Hematopoietic multipotent progenitor cell treated with erythropoietin and hydrocortisone succinate and interleukin-3 and kit ligand, for 4 days (in vitro differentiated cells): Measurements from ENCODE around the gene PRR12.

Experiments
- DNase-seq: peaks from one replicate; pipeline ENCODE4 v3.0.0-alpha.2; 2015

Gene PRR12

DNA sequence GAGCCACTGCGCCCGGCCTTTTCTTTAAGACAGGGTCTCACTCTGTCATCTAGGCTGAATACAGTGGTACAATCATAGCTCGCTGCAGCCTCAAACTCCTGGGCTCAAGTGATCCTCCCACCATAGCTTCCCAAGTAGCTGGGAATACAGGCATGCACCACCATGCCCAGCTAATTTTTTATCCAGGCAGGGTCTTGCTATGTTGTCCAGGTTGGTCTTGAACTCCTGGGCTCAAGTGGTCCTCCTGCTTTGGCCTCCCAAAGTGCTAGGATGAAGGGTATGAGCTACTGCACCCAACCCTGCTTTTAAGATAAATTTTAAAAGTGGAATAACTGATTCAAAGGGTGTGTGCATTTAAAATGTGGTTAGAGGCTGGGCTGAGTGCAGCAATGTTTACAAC, 24.7 kb upstream of the PRR12 start:
- DNase-seq, result no peak

DNA sequence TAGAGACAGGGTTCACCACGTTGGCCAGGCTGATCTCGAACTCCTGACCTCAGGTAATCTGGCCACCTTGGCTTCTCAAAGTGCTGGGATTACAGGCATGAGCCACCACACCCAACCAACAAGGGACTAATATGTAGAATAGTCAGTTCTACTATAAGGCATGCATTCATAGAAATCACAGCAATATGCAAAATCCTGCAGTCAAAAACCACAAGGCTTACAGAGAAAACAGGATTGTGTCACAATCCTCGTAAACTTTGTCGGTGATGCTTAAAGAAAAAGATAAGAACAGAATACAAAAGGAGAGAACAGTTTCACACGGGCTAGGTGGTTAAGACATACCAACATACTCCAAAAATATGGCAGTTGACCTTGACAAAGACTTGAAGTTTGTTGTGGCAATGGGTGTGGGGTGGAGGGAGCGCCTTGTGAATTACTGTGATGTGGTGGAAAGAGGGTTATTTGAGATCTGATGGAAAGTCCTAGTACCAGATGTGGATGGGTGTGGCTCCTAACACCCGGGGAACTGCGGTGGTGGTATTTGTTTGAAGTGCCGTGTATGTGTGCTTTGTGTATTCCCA, 23.0 kb upstream of the PRR12 start:
- peak; percentile 77 for DNase-seq

DNA sequence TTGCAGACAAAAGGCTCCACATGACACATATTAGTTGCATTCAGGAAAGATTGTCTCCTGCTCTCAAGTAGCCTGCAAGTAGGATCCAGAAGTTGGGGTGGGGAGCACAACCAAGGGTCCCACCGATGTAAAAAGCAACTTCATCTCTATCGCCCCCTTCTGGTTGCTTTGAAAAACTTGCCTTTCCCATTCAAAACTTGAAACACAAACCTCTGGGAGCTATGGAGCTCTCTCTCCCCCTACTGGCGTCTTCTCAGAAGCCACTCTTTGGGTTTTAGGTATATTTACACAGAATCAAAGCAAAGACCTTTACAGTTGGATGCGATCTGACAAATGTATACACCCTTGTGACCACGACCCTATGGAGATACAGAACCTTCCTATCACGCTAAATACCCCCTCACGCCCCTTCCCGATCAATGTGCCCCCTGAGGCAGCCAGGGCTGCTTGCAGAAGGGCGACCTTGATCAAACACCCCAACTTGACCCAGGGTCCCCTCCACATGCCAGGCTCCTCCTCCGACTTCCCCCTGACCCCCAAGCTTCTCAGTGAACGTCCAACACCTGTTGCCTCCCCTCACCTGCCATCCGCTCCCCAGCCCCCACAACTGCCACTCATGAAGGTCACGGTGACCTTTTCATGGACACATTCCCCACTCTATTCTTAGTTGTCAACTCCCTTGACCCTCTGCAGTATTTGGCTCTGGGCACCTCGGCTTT, 20.7 kb upstream of the PRR12 start:
- DNase-seq, result peak; percentile 95

GRCh38 chr19:49570997-49571676, 19.8 kb upstream of the PRR12 start:
- peak; percentile 64 for DNase-seq

DNA sequence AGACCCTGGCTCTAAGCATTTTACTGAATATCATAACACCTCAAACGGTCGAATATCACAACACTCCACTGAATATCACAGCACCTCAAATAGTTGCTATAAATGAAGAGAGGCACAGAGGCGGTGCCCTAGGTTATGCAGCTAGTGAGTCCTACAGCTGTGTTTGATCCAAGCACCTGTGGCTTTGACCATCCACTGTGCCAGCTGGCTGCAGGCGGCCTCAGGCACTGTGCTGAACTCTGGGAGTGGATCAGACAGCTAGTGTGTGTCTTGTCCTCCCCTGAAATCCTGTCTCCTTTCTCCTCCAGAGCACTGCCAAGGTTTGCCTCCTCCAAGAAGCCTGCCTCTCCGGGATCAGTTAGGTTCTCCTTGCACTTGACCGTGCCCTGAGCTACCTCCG, 18.0 kb upstream of the PRR12 start:
- DNase-seq, result no peak

- DNase-seq, result no peak
These were observed 17.6 kb upstream of the PRR12 start for GRCh38 chr19:49573425-49573824.

- peak; percentile 35 for DNase-seq
These were observed 16.7 kb upstream of the PRR12 start for GRCh38 chr19:49574206-49574755.

DNA sequence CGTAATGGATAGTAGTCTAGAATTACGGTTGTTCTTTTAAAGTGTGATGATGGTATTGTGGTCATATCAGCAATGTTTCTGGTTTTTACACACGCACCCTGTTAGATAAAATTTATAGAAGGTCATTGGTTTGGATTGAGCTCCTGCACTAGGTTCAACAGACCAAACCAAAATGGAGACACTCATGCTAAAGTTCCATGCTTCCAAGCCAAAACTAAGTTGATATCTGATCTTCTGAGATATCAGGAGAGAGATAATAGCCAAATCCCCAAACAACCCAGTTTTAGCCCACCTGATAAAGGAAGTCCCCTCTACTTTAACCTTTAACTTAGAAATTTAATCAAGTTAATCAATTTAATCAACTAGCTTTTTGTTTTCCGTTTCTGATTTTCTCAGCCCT, 11.8 kb upstream of the PRR12 start:
- DNase-seq, result peak; percentile 22

DNA sequence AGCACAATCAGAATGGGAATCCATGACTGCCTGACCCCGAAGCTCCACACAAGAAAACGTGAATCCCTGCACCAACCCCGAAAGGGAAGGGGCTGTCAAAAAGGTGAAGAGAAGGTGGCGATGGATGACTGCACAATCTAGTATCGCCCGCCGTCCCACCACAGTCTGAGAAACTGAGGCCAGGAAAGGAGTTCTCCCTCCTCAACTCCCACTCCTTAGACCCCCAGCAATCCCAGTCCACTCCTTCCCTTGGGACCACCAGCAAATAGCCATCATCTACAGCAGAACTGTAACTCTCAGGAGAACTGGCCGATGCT, 11.1 kb upstream of the PRR12 start:
- DNase-seq, result no peak

DNA sequence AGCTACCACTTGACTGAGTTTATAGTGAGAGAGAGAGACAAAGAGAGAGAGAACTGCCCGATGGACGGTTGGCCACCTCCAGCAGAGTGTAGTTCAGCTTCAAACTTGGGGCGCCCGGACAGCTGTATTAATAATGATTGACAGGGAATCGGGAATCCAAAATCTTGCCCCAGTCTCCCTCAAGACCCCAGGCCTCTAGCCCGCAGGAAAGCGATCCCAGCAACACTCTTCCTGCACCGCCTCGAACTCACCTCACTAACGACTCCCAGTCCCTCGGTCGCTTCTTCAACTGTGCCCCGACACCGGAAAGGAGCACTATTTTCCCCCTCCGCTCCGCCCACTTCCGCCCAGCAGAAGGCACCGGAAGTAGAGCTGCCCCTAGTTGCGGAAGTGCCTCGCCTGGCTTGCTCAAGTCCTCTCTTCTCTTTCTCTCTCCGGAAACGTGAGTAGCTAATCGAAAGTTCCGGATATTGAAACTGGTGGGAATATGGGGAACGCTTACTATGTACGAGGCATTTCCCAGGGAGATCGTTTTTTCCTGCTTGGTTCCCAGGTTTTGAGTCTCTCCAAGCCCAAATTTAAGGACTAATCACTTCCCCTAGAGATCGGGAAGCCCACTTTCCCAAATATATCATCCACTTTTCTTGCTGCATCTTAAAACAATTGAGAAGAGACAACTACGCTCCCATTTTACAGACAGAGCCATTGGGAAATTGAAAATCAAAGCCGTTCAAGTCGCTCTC, 10.5 kb upstream of the PRR12 start, which contains the start of gene NOSIP:
Gene NOSIP, minus strand, starts transcription at position 293 of the 743 bp plus-strand sequence. CDS start 19,865 bp downstream, outside the sequence.
- peak; percentile 99 for DNase-seq

GRCh38 chr19:49581007-49581508, 9.9 kb upstream of the PRR12 start, which contains the start of gene PRRG2:
TSS of gene PRRG2 (plus strand) at chr19:49581316. CDS start at chr19:49583220, 1,904 bp downstream.
- DNase-seq, result no peak

DNA sequence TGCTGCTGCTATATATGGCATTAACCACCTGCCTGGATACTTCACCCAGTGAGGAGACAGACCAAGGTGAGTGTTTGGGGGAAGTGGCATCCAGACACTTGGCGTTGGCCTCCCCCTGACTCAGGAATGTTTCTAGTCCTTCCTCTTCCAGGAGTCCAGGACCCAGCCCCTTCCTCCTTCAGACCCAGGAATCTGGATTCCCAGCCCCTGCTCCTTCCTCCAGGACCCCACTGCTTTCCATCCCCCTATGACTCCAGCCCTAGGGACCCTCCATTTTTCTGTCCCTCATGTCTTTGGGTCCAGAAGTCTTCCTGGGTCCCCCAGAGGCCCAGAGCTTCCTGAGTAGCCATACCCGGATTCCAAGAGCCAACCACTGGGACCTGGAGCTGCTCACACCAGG, 7.7 kb upstream of the PRR12 start:
- DNase-seq, result no peak

- no peak for DNase-seq
These were observed 6.0 kb upstream of the PRR12 start for GRCh38 chr19:49585023-49585422.

DNA sequence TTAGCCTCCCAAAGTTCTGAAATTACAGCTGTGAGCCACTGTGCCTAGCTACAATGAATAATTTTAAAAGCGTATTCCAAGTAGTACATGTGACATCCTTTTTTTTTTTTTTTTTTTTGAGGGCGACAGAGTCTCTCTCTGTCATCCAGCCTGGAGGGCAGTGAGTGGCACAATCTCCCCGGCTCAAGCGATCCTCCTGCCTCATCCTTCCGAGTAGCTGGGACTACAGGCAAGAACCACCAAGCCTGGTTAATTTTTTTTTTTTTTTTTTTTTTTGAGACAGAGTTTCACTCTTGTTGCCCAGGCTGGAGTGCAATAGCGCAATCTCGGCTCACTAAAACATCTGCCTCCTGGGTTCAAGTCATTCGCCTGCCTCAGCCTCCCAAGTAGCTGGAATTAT, 3.8 kb upstream of the PRR12 start:
- DNase-seq, result no peak

DNA sequence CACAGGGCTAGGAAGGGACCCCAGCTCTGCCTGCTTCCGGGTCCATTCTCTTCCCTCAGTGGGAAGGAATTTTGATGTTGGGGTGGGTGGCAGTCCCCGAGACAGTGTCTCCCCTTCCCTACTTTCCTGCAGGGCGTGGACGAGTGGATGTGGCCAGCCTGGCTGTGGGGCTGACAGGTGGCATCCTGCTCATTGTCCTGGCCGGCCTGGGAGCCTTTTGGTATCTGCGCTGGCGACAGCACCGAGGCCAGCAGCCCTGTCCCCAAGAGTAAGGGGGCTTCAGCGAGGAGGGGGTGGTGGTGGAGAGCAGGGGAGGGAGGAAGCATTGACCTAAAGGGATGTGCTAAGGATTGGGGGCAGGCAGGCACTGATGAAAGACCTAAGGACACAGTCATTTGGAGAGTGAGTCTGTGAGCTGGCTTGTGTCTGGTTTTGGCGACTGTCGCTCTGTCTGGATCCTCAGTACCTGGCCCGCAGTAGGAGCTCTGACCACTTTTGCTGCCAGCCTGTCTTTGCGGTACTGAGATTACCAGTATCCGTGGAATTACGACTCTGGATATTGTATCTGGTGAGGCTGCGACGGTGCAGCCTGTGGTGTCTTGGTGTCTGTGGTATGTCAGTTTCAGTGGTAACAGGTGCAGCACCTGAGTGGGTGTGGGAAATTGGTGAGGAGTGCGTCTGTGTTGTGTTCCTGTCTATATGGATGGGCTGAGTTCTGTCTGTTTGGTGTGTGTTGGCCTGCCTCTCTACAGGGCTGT, 2.4 kb upstream of the PRR12 start:
- no peak for DNase-seq

DNA sequence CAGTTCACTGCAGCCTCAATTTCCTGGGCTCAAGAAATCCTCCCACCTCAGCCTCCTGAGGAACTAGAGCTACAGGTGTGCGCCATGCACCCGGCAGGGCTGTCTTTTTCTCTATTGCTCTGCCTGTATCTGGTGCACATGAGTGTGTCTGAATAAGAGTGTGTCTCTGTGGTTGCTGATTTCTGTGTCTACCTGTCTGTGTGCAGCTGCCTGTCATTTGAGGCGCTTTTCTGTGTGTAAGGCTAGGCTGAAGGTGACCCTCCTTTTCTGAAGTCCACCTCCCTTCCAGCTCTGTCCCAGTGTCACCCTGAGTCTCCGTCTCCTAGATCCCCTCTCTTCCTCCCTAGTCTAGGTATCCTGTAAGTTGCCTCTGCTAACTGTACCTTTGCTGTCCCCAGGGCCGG, 1.5 kb upstream of the PRR12 start:
- no peak for DNase-seq

- DNase-seq, result peak; percentile 100
These were observed 661 bp upstream of the PRR12 start for GRCh38 chr19:49590071-49590970.

GRCh38 chr19:49591731-49592485, 926 bp downstream of the PRR12 start:
- peak; percentile 71 for DNase-seq

- peak; percentile 63 for DNase-seq
These were observed 1.7 kb downstream of the PRR12 start for GRCh38 chr19:49592486-49593232.
